Neural progenitor cell (in vitro differentiated cells): ENCODE results near the gene PROM2. TPM values are rescaled to one million over a fixed set of nuclear protein-coding genes. Genes with fewer than 3 reads are reported as not detected.

Source experiments
- DNase-seq: peaks from one replicate; pipeline ENCODE4 v3.0.0-alpha.2; 2016; ENCODE audit warnings: low spot score
- H2AFZ ChIP-seq: fragments of 200-600 bp; sonication (generic); replicated peaks from 2 replicates; pipeline ENCODE4 v1.6.1; 2016; ENCODE audit warnings: antibody characterized with exemption
- H3F3A ChIP-seq: fragments of 200-600 bp; sonication (generic); 2 replicates; pipeline ENCODE4 v1.6.1; 2016; ENCODE audit warnings: antibody characterized with exemption, low read depth
- H3K27ac ChIP-seq: fragments of 200-600 bp; sonication (generic); 2 replicates; pipeline ENCODE4 v1.5.1; 2016; ENCODE audit warnings: mild to moderate bottlenecking
- H3K27me3 ChIP-seq: fragments of 200-600 bp; sonication (generic); 2 replicates; pipeline ENCODE4 v1.6.1; 2016; ENCODE audit warnings: mild to moderate bottlenecking, moderate library complexity
- H3K36me3 ChIP-seq: fragments of 200-600 bp; sonication (generic); 2 replicates; pipeline ENCODE4 v1.5.1; 2016
- H3K4me1 ChIP-seq: fragments of 200-600 bp; sonication (generic); 2 replicates; pipeline ENCODE4 v1.6.1; 2016; ENCODE audit warnings: mixed run types
- H3K4me2 ChIP-seq: fragments of 200-600 bp; sonication (generic); 2 replicates; pipeline ENCODE4 v1.6.1; 2016
- H3K4me3 ChIP-seq: fragments of 200-600 bp; sonication (generic); 2 replicates; pipeline ENCODE4 v1.5.1; 2016
- H3K79me2 ChIP-seq: fragments of 200-600 bp; sonication (generic); 2 replicates; pipeline ENCODE4 v1.6.1; 2016; ENCODE audit warnings: low read depth
- H3K9ac ChIP-seq: fragments of 200-600 bp; sonication (generic); 2 replicates; pipeline ENCODE4 v1.6.1; 2016
- H3K9me3 ChIP-seq: fragments of 200-600 bp; sonication (generic); 2 replicates; pipeline ENCODE4 v1.5.1; 2016; ENCODE audit warnings: low read depth
- H4K20me1 ChIP-seq: fragments of 200-600 bp; sonication (generic); 2 replicates; pipeline ENCODE4 v1.6.1; 2016; ENCODE audit warnings: low read depth
- H3K27ac Mint-ChIP-seq: 3 replicates; pipeline ENCODE4 v1.8.0; 2021; ENCODE audit warnings: mixed read lengths
- H3K27me3 Mint-ChIP-seq: 2 replicates; pipeline ENCODE4 v1.8.0; 2022; ENCODE audit warnings: low read depth, mild to moderate bottlenecking, inconsistent platforms, moderate library complexity, mixed read lengths; ENCODE audit not compliant: insufficient read depth
- H3K36me3 Mint-ChIP-seq: 3 replicates; pipeline ENCODE4 v1.8.0; 2021; ENCODE audit warnings: mixed read lengths
- H3K4me1 Mint-ChIP-seq: 3 replicates; pipeline ENCODE4 v1.8.0; 2021; ENCODE audit warnings: mixed read lengths
- H3K4me3 Mint-ChIP-seq: 3 replicates; pipeline ENCODE4 v1.8.0; 2021; ENCODE audit warnings: mild to moderate bottlenecking, moderate library complexity, mixed read lengths
- H3K9me3 Mint-ChIP-seq: 3 replicates; pipeline ENCODE4 v1.8.0; 2020; ENCODE audit warnings: mixed read lengths
- CTCF ChIP-seq: fragments of 200-600 bp; sonication (generic); IDR thresholded peaks from 2 replicates; pipeline ENCODE4 v1.5.1; 2017; ENCODE audit warnings: antibody characterized with exemption, mild to moderate bottlenecking
- EZH2 ChIP-seq: fragments of 200-600 bp; sonication (generic); IDR thresholded peaks from 2 replicates; pipeline ENCODE4 v1.6.1; 2017; ENCODE audit warnings: antibody characterized with exemption, mild to moderate bottlenecking, moderate library complexity
- EZH2phosphoT487 ChIP-seq: fragments of 200-600 bp; sonication (generic); IDR thresholded peaks from 2 replicates; pipeline ENCODE4 v1.6.1; 2017; ENCODE audit warnings: antibody characterized with exemption
- total RNA-seq: library from RNA; depleted of rRNA; stranded (reverse); fragments of >200 nt; gene quantifications from 2 replicates; pipeline ENCODE4 v1.2.3, GENCODE V29; 2015; ENCODE audit warnings: low replicate concordance

Gene PROM2
- total RNA-seq, 1 donor from 2014 or later, result 0.95 TPM

GRCh38 chr2:95318431-95319220, 44.4 kb downstream of the PROM2 start:
- H3K9me3 Mint-ChIP-seq, result peaks cover 5% of the 10 kb centered on the region
- peaks cover 22% of the 10 kb centered on the region for H3K4me1 Mint-ChIP-seq
- H3K4me3 Mint-ChIP-seq, result no peak overlapping the region
- Histone ChIP-seq H3F3A (no peaks in the 10 kb centered on the region), H3K36me3 (no peaks in the 10 kb centered on the region), H2AFZ (no peak overlapping the region), H3K27ac (no peak overlapping the region), H3K4me3 (no peak overlapping the region), H3K4me1 (no peaks in the 10 kb centered on the region), H3K9ac (no peak overlapping the region), H4K20me1 (no peaks in the 10 kb centered on the region), H3K79me2 (no peaks in the 10 kb centered on the region), H3K4me2 (no peak overlapping the region), H3K9me3 (no peaks in the 10 kb centered on the region), H3K27me3 (no peaks in the 10 kb centered on the region)
- no peaks in the 10 kb centered on the region for H3K36me3 Mint-ChIP-seq
- no peak for DNase-seq
- TF ChIP-seq CTCF (no peak), EZH2phosphoT487 (no peak), EZH2 (no peak)
- no peak overlapping the region for H3K27ac Mint-ChIP-seq
- H3K27me3 Mint-ChIP-seq, result peaks cover 10% of the 10 kb centered on the region

GRCh38 chr2:95319481-95320343, 45.5 kb downstream of the PROM2 start:
- Histone ChIP-seq H3K4me2 (no peak overlapping the region), H3F3A (no peaks in the 10 kb centered on the region), H3K36me3 (no peaks in the 10 kb centered on the region), H3K9ac (no peak overlapping the region), H4K20me1 (no peaks in the 10 kb centered on the region), H3K27me3 (no peaks in the 10 kb centered on the region), H3K79me2 (no peaks in the 10 kb centered on the region), H3K4me3 (no peak overlapping the region), H3K4me1 (no peaks in the 10 kb centered on the region), H3K9me3 (no peaks in the 10 kb centered on the region), H3K27ac (no peak overlapping the region), H2AFZ (no peak overlapping the region)
- peaks cover 2% of the 10 kb centered on the region for H3K9me3 Mint-ChIP-seq
- no peak overlapping the region for H3K27ac Mint-ChIP-seq
- no peak for TF ChIP-seq EZH2
- no peak for TF ChIP-seq CTCF
- TF ChIP-seq EZH2phosphoT487, result no peak
- H3K4me1 Mint-ChIP-seq, result peaks cover 15% of the 10 kb centered on the region
- no peak overlapping the region for H3K4me3 Mint-ChIP-seq
- peaks cover 10% of the 10 kb centered on the region for H3K27me3 Mint-ChIP-seq
- no peaks in the 10 kb centered on the region for H3K36me3 Mint-ChIP-seq
- DNase-seq, result no peak

- no peak overlapping the region for H3K4me2 ChIP-seq
- no peak for TF ChIP-seq EZH2phosphoT487
- TF ChIP-seq CTCF, result no peak
- no peaks in the 10 kb centered on the region for H3F3A ChIP-seq
- H3K27ac ChIP-seq, result no peak overlapping the region
- H4K20me1 ChIP-seq, result no peaks in the 10 kb centered on the region
- Mint-ChIP-seq H3K27ac (no peak overlapping the region), H3K27me3 (peaks cover 11% of the 10 kb centered on the region), H3K4me1 (peaks cover 12% of the 10 kb centered on the region), H3K4me3 (no peak overlapping the region), H3K9me3 (no peaks in the 10 kb centered on the region), H3K36me3 (no peaks in the 10 kb centered on the region)
- no peak for DNase-seq
- no peaks in the 10 kb centered on the region for H3K4me1 ChIP-seq
- H3K9ac ChIP-seq, result no peak overlapping the region
- no peak overlapping the region for H3K4me3 ChIP-seq
- no peaks in the 10 kb centered on the region for H3K27me3 ChIP-seq
- no peaks in the 10 kb centered on the region for H3K9me3 ChIP-seq
- no peaks in the 10 kb centered on the region for H3K79me2 ChIP-seq
- no peak overlapping the region for H2AFZ ChIP-seq
- H3K36me3 ChIP-seq, result no peaks in the 10 kb centered on the region
Measured at GRCh38 chr2:95320344-95320712, 46.1 kb downstream of the PROM2 start.
